HG03064 (cell line): ENCODE data around the gene PLEKHA8.
A peak's percentile ranks its signal among the peaks of the same experiment; 100 is the strongest.

Experiments
- ATAC-seq: cut with Tn5 transposase; IDR thresholded peaks from one replicate; pipeline ENCODE4 v1.9.1; 2021; ENCODE audit warnings: low read depth; ENCODE audit not compliant: unreplicated experiment

Gene PLEKHA8

DNA sequence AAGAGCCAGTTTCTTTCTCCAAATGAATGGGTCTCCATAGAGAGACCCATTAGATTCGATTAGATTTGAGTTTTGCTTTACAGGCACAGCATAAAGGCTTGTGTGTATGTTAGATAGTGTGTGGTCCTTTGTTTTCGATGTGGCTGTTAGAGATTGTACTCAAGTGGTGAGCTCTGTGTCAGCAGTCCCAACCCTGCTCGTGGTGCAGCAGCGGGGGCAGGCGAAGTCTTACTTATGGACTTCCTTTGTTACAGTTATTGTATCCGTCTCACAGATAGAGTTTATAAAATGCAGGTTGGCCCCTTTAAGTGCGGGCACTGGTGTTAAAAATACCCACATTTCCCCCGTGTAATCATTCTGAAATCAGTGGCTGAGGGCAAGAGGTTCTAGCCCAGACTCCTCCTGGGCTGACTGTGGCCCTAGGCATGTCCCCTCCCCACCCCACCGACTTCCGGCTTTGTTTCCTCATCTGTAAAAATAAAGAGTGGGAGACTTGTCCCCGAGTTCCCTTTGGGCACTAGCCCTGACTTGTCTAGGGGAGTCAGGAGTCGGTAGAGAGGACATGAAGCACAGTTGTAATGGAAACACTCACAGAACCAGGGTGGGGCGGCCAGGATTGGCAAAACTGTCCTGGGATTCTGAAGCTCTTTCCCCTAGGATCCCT is 135.2 kb downstream of the PLEKHA8 start:
- ATAC-seq, result peak; percentile 34

DNA sequence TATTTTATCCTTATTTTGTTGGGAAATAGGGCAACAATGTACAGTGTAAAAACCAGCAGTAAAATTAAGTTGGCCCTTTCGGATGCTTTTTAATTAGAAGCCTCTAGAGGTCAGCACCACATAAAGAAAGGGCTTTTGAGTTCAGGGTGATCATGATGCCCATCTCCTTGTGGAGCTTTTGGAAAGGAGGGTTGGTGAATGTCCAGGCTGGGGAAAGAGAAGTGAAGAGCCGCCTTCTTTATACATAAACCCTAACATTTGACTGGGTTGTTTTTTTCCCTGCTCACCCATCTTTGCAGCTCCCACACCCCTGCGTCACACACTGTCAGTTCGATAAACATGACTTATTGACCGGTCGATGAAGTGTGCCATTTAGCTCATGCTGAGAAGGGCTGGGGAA is 136.4 kb downstream of the PLEKHA8 start:
- no peak for ATAC-seq

DNA sequence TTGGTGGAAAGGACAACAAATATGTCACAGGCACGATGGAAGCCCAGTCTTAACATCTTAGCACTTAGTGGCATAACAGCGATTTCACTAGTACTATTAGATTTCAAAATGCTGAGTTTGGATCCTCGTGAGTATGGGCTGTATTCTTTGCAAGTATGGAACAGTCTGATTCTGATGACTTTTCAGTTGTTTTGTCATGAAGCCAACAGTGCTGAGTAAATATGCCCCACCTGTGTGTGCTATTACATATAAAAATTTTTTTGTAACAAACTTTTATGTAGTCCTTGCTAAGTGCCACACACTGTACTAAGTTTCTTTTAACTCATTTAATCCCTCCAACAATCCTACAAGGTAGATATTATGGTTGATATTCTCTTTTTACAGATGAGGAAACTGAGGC is 137.4 kb downstream of the PLEKHA8 start:
- no peak for ATAC-seq

DNA sequence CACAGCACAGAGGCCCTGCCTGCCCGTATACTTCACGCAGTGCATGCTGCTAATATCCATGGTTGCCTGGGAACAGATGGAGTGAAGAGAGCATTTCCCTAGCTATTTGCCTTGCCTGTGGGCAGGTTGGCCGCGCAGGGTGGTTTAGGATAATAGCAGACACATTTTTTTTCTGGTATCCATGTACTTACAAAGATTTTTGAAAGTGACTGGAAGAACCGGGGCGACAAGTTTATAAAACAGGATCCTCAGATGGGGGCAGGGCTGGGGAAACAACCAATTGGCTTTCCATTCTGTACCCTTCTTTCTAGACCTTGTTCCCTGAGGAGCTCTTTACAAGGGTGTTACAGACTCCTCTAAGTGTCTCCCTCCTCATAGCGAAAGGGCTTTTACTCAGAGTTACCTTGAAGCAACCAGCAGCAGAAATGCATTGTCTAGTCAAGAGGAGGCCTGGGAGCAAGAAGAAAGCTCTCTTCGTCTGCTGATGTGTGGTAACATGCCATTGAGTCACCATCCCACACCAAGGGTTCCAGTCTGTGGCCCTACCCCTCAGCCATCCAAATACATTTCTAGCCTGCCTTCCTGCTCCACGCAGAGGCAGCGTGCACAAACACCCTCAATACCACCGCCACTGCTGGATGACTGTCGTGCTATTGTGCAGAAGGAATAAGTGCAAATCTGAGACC is 138.1 kb downstream of the PLEKHA8 start:
- ATAC-seq, result no peak

DNA sequence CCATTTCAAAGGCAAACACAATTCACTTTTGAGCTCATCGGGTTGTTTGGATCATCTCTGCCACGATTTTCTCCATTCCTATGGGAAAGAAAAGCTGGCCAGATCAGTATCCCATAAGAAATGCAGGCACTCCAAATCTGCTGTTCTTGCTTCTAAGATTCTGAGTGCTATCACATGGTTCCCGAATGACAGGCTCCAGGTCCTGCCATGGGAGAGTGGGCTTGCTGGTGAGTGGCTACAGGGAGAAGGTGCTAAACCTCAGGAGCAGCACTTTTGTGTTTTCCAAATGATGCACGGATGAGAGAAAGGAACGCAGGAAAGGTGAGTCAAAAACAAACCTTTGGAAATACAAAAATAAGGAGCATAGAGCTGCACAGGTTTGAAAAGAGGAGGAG is 138.6 kb downstream of the PLEKHA8 start:
- no peak for ATAC-seq

DNA sequence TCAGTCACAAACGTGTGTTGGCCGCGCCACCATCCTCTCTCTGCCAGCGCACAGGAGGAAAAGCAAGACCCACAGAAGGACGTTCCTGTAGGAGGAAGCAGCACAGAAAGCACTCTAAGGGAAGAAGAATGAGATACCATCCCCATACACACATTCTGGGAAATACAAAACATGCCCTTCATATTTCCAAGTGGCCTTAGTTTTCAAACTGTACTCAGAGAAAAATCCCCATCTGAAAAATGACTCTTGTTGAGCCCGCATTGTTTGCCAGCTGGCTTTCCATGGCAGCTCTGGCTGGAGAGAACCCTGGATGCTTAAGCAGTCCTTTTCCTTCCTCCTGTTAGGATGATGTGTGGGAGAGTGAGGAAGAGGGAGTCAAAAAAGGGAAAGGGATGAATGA is 139.7 kb downstream of the PLEKHA8 start:
- ATAC-seq, result no peak

DNA sequence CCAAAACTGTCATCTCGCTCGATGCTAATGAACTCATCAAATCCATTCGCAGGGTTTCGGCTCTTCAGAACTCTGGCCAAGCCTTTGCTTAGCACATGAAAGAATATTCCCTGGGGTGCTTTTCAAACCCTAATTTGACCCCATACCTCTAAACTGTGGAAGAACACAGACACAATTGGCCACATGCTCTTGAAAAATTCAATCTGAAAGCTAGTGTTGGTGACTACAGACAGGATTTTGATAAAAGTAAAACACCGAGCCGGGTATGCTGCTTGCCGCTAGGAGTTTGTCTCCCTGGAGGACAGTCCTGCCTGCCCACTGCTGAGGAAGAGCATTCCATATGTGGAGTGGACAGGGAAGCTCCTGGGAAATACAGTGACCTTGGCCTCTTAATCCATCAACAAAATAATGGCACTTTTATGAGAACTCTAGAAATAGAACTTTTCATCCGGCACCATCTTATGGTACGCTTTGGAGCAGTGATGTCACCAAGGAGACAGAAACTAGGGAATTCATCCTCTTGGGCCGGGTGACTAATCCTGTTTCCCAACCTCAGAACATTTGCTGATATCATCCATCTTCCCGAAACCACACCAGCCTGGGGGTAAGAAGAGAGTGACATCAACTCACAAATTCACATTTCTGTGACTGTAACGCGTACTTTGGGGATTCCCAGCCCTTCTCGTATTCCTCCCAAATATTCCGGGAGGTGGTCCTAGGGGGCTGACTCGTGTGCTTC is 140.8 kb downstream of the PLEKHA8 start:
- ATAC-seq, result no peak

DNA sequence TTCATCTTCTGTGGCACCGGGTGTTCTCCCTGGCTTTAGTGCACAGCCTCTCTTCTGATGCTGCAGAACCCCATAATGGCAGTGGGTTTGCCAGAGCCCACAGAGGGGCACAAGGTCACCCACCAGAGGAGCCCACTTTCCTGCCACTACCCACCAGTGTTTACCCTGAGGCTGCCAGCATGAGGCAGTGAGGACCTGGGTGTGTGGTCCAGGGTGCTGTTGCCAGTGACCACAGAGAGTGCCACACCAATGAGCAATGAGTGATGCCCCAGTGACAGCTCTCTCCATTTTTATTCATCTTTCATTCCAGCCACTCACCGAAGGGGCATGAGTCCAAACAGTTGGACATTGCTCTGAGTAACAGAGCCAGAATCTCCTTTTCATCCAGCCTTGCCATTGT is 141.4 kb downstream of the PLEKHA8 start:
- no peak for ATAC-seq

DNA sequence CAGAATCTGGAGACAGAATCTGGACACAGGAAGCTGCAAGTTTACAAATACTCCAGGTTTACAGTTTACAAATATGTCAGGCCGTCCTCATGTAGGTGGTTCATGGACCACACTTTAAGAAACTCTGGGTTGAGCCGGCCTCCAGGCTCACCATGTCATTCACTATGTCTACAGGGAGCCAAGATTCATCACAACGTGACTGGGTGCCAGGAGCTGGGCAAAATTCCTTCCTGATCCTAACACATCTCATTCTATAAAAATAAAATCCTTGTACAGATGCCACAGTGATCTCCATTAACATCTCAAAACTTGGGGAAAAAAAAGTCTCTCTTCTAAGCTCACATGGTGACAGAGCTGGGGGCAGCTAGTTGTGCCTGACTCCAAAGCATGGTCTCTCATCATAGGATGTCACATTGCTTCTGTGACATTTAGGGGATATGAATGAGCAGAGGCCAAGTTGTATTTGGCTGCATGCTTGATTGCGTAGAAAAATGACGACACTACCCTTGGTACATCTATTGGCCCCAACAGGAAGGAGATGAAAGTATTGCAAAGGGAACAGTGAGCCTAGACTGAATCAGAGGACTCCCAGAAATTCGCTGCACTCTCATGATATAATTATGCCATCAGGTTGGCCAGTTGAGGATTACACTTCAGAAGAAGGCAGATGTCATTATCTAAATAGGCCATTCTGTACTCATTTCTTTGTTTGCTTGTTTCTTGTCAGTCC is 142.4 kb downstream of the PLEKHA8 start:
- no peak for ATAC-seq

DNA sequence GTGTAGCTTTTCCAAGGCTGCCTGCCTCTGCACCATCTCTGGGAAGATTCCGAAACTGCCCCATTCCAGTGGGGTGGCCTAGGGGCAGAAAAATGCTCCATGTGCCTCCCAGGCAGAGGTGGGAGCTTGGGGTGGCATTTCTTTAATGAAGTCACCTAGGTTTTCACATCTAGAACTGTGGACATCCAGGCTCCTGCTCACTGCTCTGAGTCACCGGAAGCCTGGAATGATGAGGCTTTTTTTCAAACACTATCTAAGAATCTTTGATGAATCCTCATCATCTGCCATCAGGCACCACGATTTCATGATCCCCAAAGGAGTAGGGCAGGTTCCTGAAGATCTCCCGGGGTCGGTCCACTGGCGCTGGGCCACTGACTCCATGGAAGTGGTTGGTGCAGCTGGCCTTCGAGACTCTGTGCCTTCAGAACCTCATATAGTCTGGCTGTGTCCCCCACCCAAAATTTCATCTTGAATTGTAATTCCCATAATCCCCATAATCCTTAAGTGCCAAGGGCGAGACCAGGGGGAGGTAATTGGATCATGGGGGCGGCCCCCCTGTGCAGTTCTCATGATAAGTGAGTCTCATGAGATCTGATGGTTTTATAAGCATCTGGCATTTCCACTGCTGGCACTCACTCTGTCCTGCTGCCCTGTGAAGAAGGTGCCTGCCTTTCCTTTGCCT is 143.7 kb downstream of the PLEKHA8 start:
- ATAC-seq, result no peak

DNA sequence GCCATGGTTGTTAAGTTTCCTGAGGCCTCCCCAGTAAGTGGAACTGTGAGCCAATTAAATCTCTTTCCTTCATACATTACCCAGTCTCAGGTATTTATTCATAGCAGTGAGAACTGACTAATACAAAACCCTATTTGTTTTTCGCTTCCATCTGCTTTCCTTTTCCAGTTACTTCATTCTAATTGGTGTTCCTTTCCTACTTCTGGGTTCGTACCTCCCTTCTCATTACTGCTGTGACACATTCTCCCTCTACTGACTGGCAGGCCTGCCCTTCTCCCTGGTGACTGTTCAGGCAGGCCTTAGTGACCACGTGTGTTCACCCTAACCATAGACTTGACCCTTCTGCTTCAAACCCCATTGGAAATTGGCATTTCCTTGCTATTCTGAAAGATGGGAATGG is 144.2 kb downstream of the PLEKHA8 start:
- no peak for ATAC-seq

DNA sequence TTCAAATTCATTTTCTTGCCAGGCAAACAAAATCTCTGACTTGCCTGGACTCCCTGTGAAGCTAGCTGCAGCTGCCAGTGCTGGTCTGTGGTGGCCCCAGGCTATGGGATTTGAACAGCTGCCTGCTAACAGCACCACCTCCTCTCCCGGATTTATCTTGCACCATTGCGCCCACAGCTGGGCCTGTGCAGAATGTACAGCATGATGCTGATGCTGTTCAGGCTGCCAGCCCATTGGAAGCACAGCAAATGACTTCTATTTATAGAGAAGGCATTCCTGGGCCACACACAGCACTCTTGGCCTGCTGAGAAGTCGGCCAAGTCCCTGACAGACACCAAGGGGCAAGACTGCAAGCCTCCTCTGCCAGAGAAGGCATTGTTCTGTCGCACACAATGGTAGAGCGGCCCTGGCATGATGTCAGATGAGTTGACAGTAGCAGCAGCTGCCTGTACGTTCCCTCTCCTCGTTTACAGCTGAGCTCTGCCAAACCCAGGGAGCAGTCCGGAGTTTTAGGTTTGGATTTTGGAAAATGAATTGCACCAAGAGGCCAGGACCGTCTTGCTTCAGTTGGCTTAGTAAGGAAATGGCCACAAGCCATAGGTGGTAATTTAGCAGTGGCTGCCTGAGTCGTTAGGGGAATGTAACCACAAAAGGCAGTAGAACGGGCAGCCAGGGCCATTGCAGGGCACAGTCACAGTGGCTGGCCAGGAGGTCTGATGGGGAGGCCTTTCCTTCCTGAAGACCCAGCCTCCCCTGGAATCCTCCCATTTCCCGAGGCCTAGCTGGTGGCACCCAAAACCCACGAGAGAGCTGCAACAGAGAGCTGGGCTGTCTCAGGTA is 145.1 kb downstream of the PLEKHA8 start:
- ATAC-seq, result no peak

DNA sequence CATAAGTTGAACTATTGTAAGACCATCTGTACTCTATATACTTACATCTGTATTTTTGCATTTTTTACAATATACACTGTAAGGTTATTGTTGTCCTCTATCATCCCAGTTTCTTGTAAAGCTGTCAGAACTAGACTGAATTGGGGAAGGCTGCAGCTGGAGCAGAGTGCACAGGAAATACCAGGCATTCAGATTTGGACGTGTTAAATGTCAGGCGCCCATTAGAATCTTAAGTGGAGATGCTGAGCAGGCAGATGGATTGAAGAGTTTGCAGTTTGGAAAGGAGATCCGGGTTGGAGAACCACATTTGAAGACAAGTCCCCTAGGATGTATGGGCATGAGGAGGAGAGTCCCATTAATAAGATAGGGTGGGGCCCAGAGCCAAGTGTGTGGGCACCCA is 147.0 kb downstream of the PLEKHA8 start:
- no peak for ATAC-seq

DNA sequence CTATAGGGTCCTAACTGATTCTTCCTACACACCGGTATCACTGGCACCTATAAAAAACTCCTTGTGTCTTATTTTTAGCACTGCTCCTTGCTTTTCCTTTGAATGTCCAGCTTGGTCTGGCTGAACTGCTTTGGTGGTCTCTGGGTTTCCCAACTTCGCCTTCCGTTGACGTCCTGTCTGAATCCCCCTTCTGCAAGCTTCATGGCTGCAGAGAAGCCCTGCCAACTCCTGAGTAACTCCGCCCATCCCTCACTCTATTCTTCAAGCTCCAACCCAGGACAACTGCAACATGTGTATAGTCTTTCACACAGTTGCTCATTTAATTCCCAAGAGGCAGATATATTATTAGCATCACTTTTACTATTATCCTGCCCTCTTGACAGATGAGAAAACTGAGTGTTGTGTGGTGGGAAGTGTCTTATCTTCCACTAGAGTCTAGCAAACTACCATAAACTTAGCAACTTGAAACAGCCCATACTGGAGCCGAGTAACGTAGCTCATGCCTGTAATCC is 147.5 kb downstream of the PLEKHA8 start:
- no peak for ATAC-seq

DNA sequence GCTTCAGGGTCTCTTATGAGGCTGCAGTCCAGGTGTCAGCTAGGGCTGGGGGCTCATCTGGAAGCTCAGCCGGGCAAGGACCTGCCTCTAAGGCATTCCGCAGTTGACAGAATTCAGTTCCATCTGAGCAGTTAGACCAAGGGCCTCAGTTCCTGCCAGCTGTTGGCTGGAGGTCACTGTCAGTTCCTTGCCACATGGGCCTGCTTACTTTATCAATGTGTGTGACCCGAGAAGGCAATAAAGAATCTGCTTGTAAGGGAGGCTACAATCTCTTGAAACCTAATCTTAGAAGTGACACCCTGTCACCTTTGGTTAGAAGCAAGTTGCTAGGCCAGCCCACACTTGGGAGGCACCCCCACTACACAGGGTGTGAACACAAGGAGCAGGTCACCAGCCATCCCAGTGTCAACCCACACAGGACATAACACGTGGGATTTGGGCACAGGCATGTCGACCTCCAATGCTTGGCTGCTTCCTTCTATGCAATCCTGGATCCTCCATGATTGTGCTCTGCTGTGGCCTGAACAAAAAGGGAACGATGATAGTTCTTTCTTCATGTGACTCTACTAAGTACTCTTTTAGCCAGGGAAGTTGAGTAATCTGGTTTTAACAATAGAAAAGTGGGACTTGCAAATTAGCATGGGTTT is 148.4 kb downstream of the PLEKHA8 start:
- no peak for ATAC-seq

DNA sequence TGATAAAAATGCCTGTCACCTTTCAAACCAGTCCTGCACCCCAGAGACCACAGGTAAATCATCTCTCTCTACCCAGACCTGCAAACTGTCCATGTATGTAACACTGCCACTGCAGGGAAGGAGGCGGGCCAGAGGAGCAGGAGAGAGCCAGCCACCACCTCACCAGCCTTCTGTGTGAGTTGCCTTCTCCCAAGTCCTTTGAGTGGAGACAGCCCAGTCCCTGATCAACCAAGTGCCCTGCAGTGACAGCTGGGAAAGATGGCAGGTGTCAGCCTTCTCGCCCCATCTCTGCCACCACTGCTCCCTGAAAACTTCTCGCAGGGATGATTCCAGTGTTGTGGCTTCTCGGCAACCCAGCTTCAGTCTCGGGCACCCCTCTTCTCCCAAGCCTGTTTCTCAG is 149.0 kb downstream of the PLEKHA8 start:
- no peak for ATAC-seq

DNA sequence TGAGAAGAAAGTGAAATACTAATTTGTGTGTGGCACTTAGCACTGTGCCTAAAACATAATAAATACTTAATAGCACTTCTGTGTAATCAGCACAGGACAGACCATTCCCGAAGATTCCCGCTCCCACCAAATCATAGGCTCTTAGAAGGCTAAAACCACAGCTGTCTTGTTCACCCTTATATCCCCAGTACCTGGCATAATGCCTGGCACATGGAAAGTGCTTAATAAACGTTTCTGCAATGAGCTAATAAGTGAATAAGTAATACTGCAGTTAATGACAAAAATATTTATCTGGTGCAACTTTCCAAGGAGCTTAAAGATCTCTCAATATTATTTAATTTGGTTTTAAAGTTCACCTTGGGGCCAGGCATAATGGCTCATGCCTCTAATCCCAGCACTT is 149.8 kb downstream of the PLEKHA8 start:
- ATAC-seq, result no peak

DNA sequence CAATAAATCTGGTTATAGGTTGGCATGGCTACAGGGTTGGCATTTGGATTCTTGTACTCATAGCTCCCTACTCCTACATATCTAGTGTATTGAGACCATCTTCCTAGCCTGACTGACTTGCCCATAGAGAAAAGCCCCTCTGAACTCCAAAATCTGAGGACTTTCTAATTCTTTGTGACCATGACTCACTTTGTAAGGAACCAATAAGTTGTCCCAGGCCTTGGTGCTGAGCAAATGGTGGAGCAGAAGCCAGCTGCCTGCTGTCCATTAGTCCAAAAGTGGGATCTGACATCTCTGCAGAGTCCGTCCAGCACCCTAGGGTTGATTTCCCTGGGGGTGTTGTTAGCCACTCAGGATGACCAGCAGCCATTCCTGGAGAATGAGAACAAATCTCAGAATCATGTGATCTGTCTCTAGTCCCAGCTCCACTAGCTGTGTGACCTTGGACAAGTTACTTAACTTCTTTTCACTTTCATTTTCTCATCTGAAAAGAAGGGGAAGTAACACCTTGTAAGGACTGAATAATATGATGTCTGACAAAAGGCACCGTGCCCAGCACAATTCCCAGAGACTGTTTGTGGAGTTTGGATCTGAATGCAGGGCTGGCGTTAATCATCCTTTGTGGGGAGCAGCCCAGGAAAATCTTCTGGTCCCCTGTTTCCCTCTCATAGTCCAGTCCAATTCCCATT is 150.7 kb downstream of the PLEKHA8 start:
- ATAC-seq, result no peak
